Liver (tissue), 3 donors: Measurements from ENCODE around the gene ZNF622.

Source experiments
- ATF3 ChIP-seq: IDR thresholded peaks from 2 replicates; pipeline ENCODE4 v1.6.1; 2016; ENCODE audit warnings: antibody characterized with exemption
- CTCF ChIP-seq: fragments of 150-350 bp; IDR thresholded peaks from 2 replicates; pipeline ENCODE4 v1.5.1; 2017; ENCODE audit warnings: improper control_type of control experiment, low read depth, low read length; ENCODE audit not compliant: missing input control
- EGR1 ChIP-seq, 2 donors: IDR thresholded peaks; 2 replicates each; pipeline ENCODE4 v1.6.1; 2016 to 2018; ENCODE audit warnings: antibody characterized with exemption in 2 of 2, low read depth in 2 of 2
- FOXA1 ChIP-seq: IDR thresholded peaks from 2 replicates; pipeline ENCODE4 v1.6.1; 2016; ENCODE audit warnings: antibody characterized with exemption
- MAX ChIP-seq: IDR thresholded peaks from 2 replicates; pipeline ENCODE4 v1.6.1; 2016; ENCODE audit warnings: antibody characterized with exemption
- RAD21 ChIP-seq, 2 donors: IDR thresholded peaks; 2 replicates each; pipeline ENCODE4 v1.6.1; 2016; ENCODE audit warnings: antibody characterized with exemption in 2 of 2, mild to moderate bottlenecking in 2 of 2
- REST ChIP-seq: IDR thresholded peaks from 2 replicates; pipeline ENCODE4 v1.6.1; 2016; ENCODE audit warnings: antibody characterized with exemption, mild to moderate bottlenecking
- RXRA ChIP-seq, 2 donors: IDR thresholded peaks; 2 replicates each; pipeline ENCODE4 v1.6.1; 2017 to 2018; ENCODE audit warnings: antibody characterized with exemption in 2 of 2, mild to moderate bottlenecking in 1 of 2
- TAF1 ChIP-seq: conservative IDR thresholded peaks from 2 replicates; pipeline ENCODE4 v1.6.1; 2016; ENCODE audit warnings: antibody characterized with exemption, mild to moderate bottlenecking
- donor health status: healthy.
- donor health status: healthy.

- no peak for TF ChIP-seq RXRA (IDR thresholded peaks at IDR 0.05)
- no peak for TF ChIP-seq MAX
- TF ChIP-seq CTCF: no peak
- TF ChIP-seq REST: no peak
- no peak for TF ChIP-seq FOXA1
- no peak for TF ChIP-seq ATF3
- no peak for TF ChIP-seq TAF1
- no peak for TF ChIP-seq EGR1 (IDR thresholded peaks at IDR 0.05; ENCODE audit: low read depth in 2 of 2)
- no peak for TF ChIP-seq RAD21 (IDR thresholded peaks at IDR 0.05)
Observed at GRCh38 chr5:16502866-16503265, 37.3 kb upstream of the ZNF622 start.
